ENCODE measurements around the gene CORO2B. TPM values are rescaled to one million over a fixed set of nuclear protein-coding genes. Genes with fewer than 3 reads are reported as not detected.

Gene CORO2B
- total and polyA plus RNA-seq, 4 donors, result 2.4 to 12.5 (median 4.3) TPM

DNA sequence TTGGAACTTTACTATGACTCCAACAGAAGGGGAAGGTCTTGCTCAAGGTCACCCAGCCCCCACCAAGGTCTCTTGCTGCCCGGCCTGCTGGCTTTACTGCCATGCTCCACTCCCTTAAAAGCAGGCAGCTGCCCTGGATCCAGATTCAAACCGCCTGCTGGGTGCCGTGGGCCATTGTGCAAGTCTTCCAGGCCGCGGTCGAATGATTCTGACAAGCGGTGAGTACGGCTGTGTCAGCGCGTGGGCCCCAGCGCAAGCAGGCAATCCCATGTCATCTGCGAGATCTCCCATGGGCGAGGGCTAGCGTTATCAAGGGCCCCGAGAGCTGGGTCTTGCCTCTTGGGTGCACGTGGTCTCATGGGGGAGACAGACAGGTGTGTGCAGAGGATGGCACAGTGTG is 37.6 kb downstream of the CORO2B start:
- peaks cover 0 to 3% (median 0%) of the 10 kb centered on the region in 3 donors for H3K27me3 ChIP-seq (ENCODE audit: control insufficient read depth in 3 of 3, insufficient read depth in 3 of 3, low read length in 2 of 3)
- no peaks in the 10 kb centered on the region for H3K9me3 ChIP-seq (ENCODE audit: control insufficient read depth in 4 of 4, insufficient read depth in 3 of 4, low read length in 3 of 4)
- no peak overlapping the region for H3K9ac ChIP-seq (ENCODE audit: insufficient read depth in 1 of 2, low read length in 2 of 2)
- 89 to 91% methylated on average over 16 of the region's 16 CpGs for WGBS, 2 donors
- H3K4me1 ChIP-seq (ENCODE audit: control insufficient read depth in 5 of 5, insufficient read depth in 5 of 5, low read length in 5 of 5), result peaks cover 0 to 48% (median 16%) of the 10 kb centered on the region in 5 donors
- ATAC-seq (ENCODE audit: insufficient read depth, low FRiP score) (no peak), DNase-seq (no peak)
- no peak overlapping the region for H3K27ac ChIP-seq (ENCODE audit: low read depth in 1 of 2, low read length in 1 of 2)
- H3K36me3 ChIP-seq (ENCODE audit: control insufficient read depth in 4 of 4, insufficient read depth in 4 of 4, low read length in 4 of 4), result no peaks in the 10 kb centered on the region
- no peak overlapping the region for H3K4me3 ChIP-seq
- TF ChIP-seq, protein P1, sequence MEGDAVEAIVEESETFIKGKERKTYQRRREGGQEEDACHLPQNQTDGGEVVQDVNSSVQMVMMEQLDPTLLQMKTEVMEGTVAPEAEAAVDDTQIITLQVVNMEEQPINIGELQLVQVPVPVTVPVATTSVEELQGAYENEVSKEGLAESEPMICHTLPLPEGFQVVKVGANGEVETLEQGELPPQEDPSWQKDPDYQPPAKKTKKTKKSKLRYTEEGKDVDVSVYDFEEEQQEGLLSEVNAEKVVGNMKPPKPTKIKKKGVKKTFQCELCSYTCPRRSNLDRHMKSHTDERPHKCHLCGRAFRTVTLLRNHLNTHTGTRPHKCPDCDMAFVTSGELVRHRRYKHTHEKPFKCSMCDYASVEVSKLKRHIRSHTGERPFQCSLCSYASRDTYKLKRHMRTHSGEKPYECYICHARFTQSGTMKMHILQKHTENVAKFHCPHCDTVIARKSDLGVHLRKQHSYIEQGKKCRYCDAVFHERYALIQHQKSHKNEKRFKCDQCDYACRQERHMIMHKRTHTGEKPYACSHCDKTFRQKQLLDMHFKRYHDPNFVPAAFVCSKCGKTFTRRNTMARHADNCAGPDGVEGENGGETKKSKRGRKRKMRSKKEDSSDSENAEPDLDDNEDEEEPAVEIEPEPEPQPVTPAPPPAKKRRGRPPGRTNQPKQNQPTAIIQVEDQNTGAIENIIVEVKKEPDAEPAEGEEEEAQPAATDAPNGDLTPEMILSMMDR (IDR thresholded peaks at IDR 0.05; ENCODE audit: control extremely low read depth, extremely low read depth), result no peak

- H3K27ac ChIP-seq (ENCODE audit: low read depth in 1 of 2, low read length in 1 of 2), result no peak overlapping the region
These were observed 38.2 kb downstream of the CORO2B start for GRCh38 chr15:68617001-68617400.

DNA sequence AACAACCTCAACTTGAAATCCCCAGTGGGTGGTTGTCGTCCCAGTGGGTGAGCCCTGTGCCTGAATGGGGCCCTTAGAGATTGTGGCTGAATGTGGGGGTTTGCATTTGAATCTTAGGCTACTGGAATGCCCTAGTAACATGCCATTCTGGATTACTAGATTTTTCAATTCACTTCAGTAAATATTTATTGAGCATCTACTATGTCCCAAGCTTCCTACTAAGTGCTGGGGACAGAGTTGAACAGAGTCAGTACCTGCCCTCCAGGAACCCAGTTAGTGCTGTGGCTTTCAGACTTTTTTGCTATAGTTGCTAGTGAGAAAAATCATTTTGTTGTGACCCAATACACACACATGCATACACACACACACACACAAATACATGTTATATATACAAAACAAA is 39.0 kb downstream of the CORO2B start:
- Histone ChIP-seq H3K36me3 (ENCODE audit: control insufficient read depth in 4 of 4, insufficient read depth in 4 of 4, low read length in 4 of 4) (no peaks in the 10 kb centered on the region), H3K9me3 (ENCODE audit: control insufficient read depth in 4 of 4, insufficient read depth in 3 of 4, low read length in 3 of 4) (no peaks in the 10 kb centered on the region), H3K4me3 (no peak overlapping the region), H3K9ac (ENCODE audit: insufficient read depth in 1 of 2, low read length in 2 of 2) (no peak overlapping the region), H3K27ac (ENCODE audit: low read depth in 1 of 2, low read length in 1 of 2) (no peak overlapping the region), H3K4me1 (ENCODE audit: control insufficient read depth in 5 of 5, insufficient read depth in 5 of 5, low read length in 5 of 5) (peaks cover 0 to 50% (median 17%) of the 10 kb centered on the region in 5 donors), H3K27me3 (ENCODE audit: control insufficient read depth in 3 of 3, insufficient read depth in 3 of 3, low read length in 2 of 3) (peaks cover 0 to 3% (median 0%) of the 10 kb centered on the region in 3 donors)
- 95 to 100% methylated on average over 1 of the region's 1 CpG for WGBS, 2 donors
- no peak for ATAC-seq (ENCODE audit: insufficient read depth, low FRiP score)
- no peak for DNase-seq
- TF ChIP-seq, protein P1 (IDR thresholded peaks at IDR 0.05; ENCODE audit: control extremely low read depth, extremely low read depth), result no peak

More at GRCh38 chr15:68617001-68617400, 38.2 kb downstream of the CORO2B start:
- H3K27me3 ChIP-seq (ENCODE audit: control insufficient read depth in 3 of 3, insufficient read depth in 3 of 3, low read length in 2 of 3), result peaks cover 0 to 3% (median 0%) of the 10 kb centered on the region in 3 donors
- H3K4me3 ChIP-seq, result no peak overlapping the region
- H3K9me3 ChIP-seq (ENCODE audit: control insufficient read depth in 4 of 4, insufficient read depth in 3 of 4, low read length in 3 of 4), result no peaks in the 10 kb centered on the region
- DNase-seq (no peak), ATAC-seq (ENCODE audit: insufficient read depth, low FRiP score) (no peak)
- H3K36me3 ChIP-seq (ENCODE audit: control insufficient read depth in 4 of 4, insufficient read depth in 4 of 4, low read length in 4 of 4), result no peaks in the 10 kb centered on the region
- H3K9ac ChIP-seq (ENCODE audit: insufficient read depth in 1 of 2, low read length in 2 of 2), result no peak overlapping the region
- 27 to 33% methylated on average over 2 of the region's 2 CpGs for WGBS, 2 donors
- TF ChIP-seq, protein P1 (IDR thresholded peaks at IDR 0.05; ENCODE audit: control extremely low read depth, extremely low read depth), result no peak
- peaks cover 0 to 50% (median 17%) of the 10 kb centered on the region in 5 donors for H3K4me1 ChIP-seq (ENCODE audit: control insufficient read depth in 5 of 5, insufficient read depth in 5 of 5, low read length in 5 of 5)

GRCh38 chr15:68618394-68618793 is 39.6 kb downstream of the CORO2B start:
- H3K4me3 ChIP-seq, result no peak overlapping the region
- 26 to 33% methylated on average over 4 of the region's 4 CpGs for WGBS, 2 donors
- peaks cover 0 to 51% (median 18%) of the 10 kb centered on the region in 5 donors for H3K4me1 ChIP-seq (ENCODE audit: control insufficient read depth in 5 of 5, insufficient read depth in 5 of 5, low read length in 5 of 5)
- ATAC-seq (ENCODE audit: insufficient read depth, low FRiP score) (no peak), DNase-seq (peak; percentile 65 to 88 (median 75))
- no peaks in the 10 kb centered on the region for H3K9me3 ChIP-seq (ENCODE audit: control insufficient read depth in 4 of 4, insufficient read depth in 3 of 4, low read length in 3 of 4)
- no peaks in the 10 kb centered on the region for H3K36me3 ChIP-seq (ENCODE audit: control insufficient read depth in 4 of 4, insufficient read depth in 4 of 4, low read length in 4 of 4)
- no peak overlapping the region for H3K27ac ChIP-seq (ENCODE audit: low read depth in 1 of 2, low read length in 1 of 2)
- H3K9ac ChIP-seq (ENCODE audit: insufficient read depth in 1 of 2, low read length in 2 of 2), result no peak overlapping the region
- TF ChIP-seq, protein P1 (IDR thresholded peaks at IDR 0.05; ENCODE audit: control extremely low read depth, extremely low read depth), result no peak
- H3K27me3 ChIP-seq (ENCODE audit: control insufficient read depth in 3 of 3, insufficient read depth in 3 of 3, low read length in 2 of 3), result peaks cover 0 to 3% (median 0%) of the 10 kb centered on the region in 3 donors
